Activated naive CD4-positive, alpha-beta T cell treated with anti-CD3 and anti-CD28 coated beads for 36 hours (primary cell): ENCODE data around the gene MCHR1. TPM values are rescaled to one million over a fixed set of nuclear protein-coding genes. Genes with fewer than 3 reads are reported as not detected.
A peak's percentile ranks its signal among the peaks of the same experiment; 100 is the strongest.
"Not testable (repeated sequence)": the region's sequence is repeated elsewhere in the genome, so short reads cannot be mapped to it uniquely, and the experiment has no call there.

Experiments
- CTCF ChIA-PET: fragments of 350-600 bp; sonication (Branson Sonifier 250); formaldehyde crosslinking; loops from one replicate; lab custom pipeline; 2021; ENCODE audit warnings: antibody characterized with exemption; lab: Charles Lee
- DNase-seq: peaks from one replicate; pipeline ENCODE4 v3.0.0-alpha.2; 2020
- H3K27ac Mint-ChIP-seq: one replicate; pipeline ENCODE4 v1.8.0; 2021; ENCODE audit warnings: mild to moderate bottlenecking, mixed read lengths
- H3K27me3 Mint-ChIP-seq: one replicate; pipeline ENCODE4 v1.8.0; 2021; ENCODE audit warnings: low read depth, mixed read lengths
- H3K36me3 Mint-ChIP-seq: one replicate; pipeline ENCODE4 v1.8.0; 2021; ENCODE audit warnings: low read depth, mixed read lengths
- H3K4me1 Mint-ChIP-seq: one replicate; pipeline ENCODE4 v1.8.0; 2021; ENCODE audit warnings: low read depth, mixed read lengths
- H3K4me3 Mint-ChIP-seq: one replicate; pipeline ENCODE4 v1.8.0; 2021; ENCODE audit warnings: mild to moderate bottlenecking, moderate library complexity, mixed read lengths
- H3K9me3 Mint-ChIP-seq: one replicate; pipeline ENCODE4 v1.8.0; 2021; ENCODE audit warnings: mixed read lengths
- intact Hi-C: fragments of 100-400 bp; cut with micrococcal nuclease; formaldehyde crosslinking; loops from one replicate; pipeline ENCODE4 v1.15.1; 2023
- total RNA-seq, 2 experiments: library from RNA; stranded (reverse); gene quantifications; one replicate each; pipeline ENCODE4 v1.2.3, GENCODE V29; 2021

Gene MCHR1
- total RNA-seq, 2 experiments from 2014 or later, result not detected

DNA sequence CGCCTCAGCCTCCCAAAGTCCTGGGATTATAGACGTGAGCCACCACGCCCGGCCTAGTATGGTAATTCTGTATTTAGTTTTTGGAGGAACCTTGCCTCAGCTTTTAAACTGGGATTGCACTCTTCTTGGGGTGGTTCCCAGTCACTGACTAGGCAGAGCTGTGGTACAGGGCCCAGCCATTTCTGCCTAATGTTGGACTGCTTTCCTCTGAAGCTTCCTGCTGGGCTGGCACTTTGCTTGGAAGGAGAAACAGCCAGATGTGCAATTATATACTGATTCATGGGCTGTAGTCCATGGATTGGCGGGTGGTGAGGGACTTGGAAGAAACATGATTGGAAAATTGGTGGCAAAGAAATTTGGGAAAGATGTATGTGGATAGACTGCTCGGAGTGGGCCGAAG, 17.6 kb upstream of the MCHR1 start:
- Mint-ChIP-seq H3K27me3 (no peaks in the 10 kb centered on the region), H3K4me1 (no peaks in the 10 kb centered on the region), H3K4me3 (no peak overlapping the region), H3K36me3 (no peaks in the 10 kb centered on the region), H3K9me3 (no peaks in the 10 kb centered on the region), H3K27ac (no peak overlapping the region)
- DNase-seq, result no peak
- intact Hi-C loops, result no loop called here
- CTCF ChIA-PET, result interaction anchor here (0.7 to 1.2 kb wide), 2 partner anchors 11 to 153 kb away, joined by 3 to 5 read pairs; no protein-coding TSS in a partner anchor

DNA sequence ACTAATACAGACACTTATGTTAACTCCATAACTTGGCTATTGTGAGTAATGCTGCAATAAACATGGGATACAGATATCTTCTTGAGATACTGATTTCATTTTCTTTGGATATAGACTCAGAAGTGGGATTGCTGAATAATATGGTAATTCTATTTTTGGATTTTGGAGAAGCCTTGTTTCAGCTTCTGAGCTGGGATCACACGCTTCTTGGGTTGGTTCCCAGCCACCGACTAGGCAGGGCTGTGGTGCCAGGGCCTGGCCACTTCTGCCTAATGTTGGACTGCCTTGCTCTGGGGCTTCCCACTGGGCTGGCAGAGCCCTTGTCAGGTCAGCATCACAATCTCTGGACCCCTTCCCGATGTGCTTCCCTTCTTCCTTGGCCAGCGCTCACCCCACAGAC, 14.0 kb upstream of the MCHR1 start:
- peaks cover 22% of the 10 kb centered on the region for H3K4me1 Mint-ChIP-seq
- no peak for DNase-seq
- CTCF ChIA-PET, result interaction anchor here (0.6 kb wide), 1 partner anchor 247 kb away, joined by 3 read pairs; no protein-coding TSS in a partner anchor
- no peak overlapping the region for H3K27ac Mint-ChIP-seq
- H3K36me3 Mint-ChIP-seq, result peaks cover 2% of the 10 kb centered on the region
- intact Hi-C loops, result loop anchor here (5.0 kb wide), 1 partner anchor 62 kb away; no protein-coding TSS in a partner anchor
- H3K4me3 Mint-ChIP-seq, result no peak overlapping the region
- no peaks in the 10 kb centered on the region for H3K27me3 Mint-ChIP-seq
- no peaks in the 10 kb centered on the region for H3K9me3 Mint-ChIP-seq

DNA sequence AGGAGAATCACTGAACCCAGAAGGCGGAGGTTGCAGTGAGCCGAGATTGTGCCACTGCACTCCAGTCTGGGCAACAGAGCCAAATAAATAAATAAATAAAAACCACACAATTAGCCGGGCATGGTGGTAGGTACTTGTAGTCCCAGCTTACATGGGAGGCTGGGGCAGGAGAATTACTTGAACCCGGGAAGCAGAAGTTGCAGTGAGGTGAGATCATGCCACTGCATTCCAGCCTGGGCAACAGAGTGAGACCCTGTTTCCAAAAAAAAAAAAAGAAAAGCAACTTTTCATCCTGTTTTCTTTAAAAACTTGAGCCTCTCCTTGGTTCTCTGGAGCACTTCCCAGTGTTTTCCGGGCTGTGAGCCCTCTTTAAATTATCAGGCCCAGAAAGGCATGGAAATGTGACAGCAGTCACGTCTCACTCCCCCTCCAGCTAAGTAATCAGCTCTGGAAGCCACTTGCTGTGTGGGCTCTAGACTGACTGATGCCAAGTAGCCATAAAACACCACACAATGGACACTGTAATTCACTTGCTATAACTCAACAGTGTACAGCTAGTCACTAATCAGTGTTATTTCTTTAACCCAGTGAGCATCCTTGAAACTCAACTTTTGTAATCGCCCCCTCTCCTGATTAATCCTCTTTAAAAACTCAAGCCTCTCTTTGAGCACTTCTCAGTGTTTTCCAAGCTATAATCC, 13.0 kb upstream of the MCHR1 start:
- H3K36me3 Mint-ChIP-seq, result peaks cover 2% of the 10 kb centered on the region
- no peaks in the 10 kb centered on the region for H3K9me3 Mint-ChIP-seq
- H3K4me3 Mint-ChIP-seq, result no peak overlapping the region
- peaks cover 22% of the 10 kb centered on the region for H3K4me1 Mint-ChIP-seq
- no peaks in the 10 kb centered on the region for H3K27me3 Mint-ChIP-seq
- no peak for DNase-seq
- H3K27ac Mint-ChIP-seq, result peak overlapping the region; percentile 17
- CTCF ChIA-PET, result no interaction called here
- intact Hi-C loops, result loop anchor here (5.0 kb wide), 1 partner anchor 61 kb away; no protein-coding TSS in a partner anchor

DNA sequence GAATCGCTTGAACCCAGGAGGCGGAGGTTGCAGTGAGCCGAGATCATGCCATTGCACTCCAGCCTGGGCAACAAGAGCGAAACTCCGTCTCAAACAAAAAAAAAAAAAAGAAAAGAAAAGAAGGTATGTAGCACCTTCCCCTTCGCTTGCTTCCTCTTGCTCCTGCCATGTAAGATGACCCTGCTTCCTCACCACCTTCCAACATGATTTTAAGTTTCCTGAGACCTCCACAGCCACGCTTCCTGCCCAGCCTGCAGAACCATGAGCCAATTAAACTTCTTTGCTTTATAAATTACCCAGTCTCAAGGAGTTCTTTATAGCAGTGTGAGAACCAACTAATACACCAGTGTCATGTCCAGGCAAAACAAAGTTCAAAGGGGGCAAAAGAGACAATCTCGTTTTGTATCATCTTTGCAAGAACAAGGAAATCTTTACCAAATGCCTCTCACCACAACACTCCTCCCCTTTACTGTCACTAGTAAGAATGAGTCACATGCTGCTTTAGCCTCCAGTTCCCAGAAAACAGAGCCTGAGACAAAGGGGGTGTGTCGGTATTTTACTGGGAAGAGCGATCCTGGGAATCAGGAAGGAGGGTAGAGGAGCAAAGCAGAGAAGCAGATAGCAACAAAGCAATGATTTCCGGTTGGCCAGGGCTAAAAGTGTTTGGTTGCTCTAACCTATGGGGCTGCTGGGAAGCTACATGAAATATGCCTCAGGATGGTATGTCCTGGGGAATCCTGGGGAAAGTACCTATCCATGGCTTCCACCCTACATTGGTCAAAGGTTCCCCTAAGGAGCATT, 10.5 kb upstream of the MCHR1 start:
- Mint-ChIP-seq H3K9me3 (no peaks in the 10 kb centered on the region), H3K27me3 (no peaks in the 10 kb centered on the region), H3K36me3 (peaks cover 2% of the 10 kb centered on the region), H3K4me3 (peak overlapping the region; percentile 33), H3K27ac (peak overlapping the region; percentile 88), H3K4me1 (peaks cover 22% of the 10 kb centered on the region)
- DNase-seq, result peak; percentile 50
- CTCF ChIA-PET, result interaction anchor here (0.7 kb wide), 1 partner anchor 46 kb away, joined by 3 read pairs; no protein-coding TSS in a partner anchor
- intact Hi-C loops, result loop anchor here (1.0 to 5.0 kb wide), 3 partner anchors 14 to 58 kb away; no protein-coding TSS in a partner anchor

DNA sequence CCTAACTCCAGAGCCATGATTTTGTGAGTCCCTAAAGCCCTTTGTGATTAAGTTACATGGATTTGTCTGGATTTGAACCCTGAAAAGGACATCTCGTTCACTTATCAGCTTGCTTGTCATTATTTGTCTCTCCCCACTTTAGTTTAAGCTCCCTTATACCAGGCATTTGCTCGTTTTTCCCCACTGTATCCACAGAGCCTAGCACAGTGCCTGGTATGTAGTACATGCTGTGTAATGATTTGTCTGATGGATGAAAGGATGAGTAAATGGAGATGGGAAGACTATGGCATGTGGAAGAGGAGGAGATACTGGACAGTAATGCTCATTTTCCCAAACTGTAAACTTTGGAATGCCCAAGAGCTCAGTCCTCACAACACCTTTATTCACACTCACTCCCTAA, 9.2 kb upstream of the MCHR1 start:
- no peaks in the 10 kb centered on the region for H3K9me3 Mint-ChIP-seq
- CTCF ChIA-PET, result interaction anchor here (1.3 kb wide), 1 partner anchor 12 kb away, joined by 4 read pairs; no protein-coding TSS in a partner anchor
- intact Hi-C loops, result no loop called here
- no peak overlapping the region for H3K4me3 Mint-ChIP-seq
- H3K4me1 Mint-ChIP-seq, result peaks cover 22% of the 10 kb centered on the region
- H3K27me3 Mint-ChIP-seq, result no peaks in the 10 kb centered on the region
- peak overlapping the region; percentile 88 for H3K27ac Mint-ChIP-seq
- H3K36me3 Mint-ChIP-seq, result peaks cover 2% of the 10 kb centered on the region
- DNase-seq, result no peak

DNA sequence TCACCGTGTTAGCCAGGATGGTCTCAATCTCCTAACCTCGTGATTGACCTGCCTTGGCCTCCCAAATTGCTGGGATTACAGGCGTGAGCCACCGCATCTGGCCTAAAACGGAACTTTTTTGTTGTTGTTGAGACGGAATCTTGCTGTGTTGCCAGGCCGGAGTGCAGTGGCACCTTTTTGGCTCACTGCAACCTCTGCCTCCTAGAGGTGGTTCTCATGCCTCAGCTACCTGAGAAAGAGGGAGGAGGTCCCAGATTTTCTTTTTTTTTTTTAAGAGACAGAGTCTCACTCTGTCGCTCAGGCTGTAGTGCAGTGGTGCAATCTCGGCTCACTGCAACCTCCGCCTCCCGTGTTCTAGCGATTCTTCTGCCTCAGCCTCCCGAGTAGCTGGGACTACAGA, 7.9 kb upstream of the MCHR1 start:
- Mint-ChIP-seq H3K36me3 (peaks cover 2% of the 10 kb centered on the region), H3K9me3 (no peaks in the 10 kb centered on the region), H3K27me3 (no peaks in the 10 kb centered on the region), H3K4me3 (no peak overlapping the region), H3K27ac (no peak overlapping the region), H3K4me1 (peaks cover 25% of the 10 kb centered on the region)
- no peak for DNase-seq
- CTCF ChIA-PET, result interaction anchor here (0.6 kb wide), 1 partner anchor 225 kb away, joined by 3 read pairs; no protein-coding TSS in a partner anchor
- intact Hi-C loops, result no loop called here

DNA sequence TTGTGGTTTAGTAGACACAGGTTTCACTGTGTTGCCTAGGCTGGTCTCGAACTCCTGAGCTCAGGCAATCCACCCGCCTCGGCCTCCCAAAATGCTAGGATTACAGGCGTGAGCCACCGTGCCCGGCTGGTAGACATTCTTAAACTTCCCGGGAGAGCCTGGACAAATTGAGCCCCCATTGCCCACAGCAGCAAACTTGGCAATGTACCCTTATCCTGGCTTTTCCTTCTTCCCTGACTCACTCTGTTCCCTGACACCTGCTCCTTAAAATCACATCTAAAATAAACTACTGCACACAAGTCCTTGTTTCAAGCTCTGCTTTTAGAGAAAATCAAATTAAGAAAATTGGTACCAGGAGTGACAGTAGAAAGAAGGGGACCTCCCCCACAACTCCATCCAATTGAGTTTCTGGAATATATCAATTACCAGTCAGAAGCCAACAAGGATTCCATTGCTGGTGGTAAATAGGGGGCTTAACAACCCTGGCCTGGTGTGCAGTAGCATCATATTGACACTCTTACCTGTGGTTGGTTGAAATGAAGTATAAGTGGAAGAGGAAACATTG, 7.4 kb upstream of the MCHR1 start:
- intact Hi-C loops, result no loop called here
- DNase-seq, result no peak
- Mint-ChIP-seq H3K9me3 (no peaks in the 10 kb centered on the region), H3K4me3 (no peak overlapping the region), H3K4me1 (peaks cover 25% of the 10 kb centered on the region), H3K36me3 (peaks cover 2% of the 10 kb centered on the region), H3K27me3 (no peaks in the 10 kb centered on the region), H3K27ac (no peak overlapping the region)
- CTCF ChIA-PET, result interaction anchor here (0.6 kb wide), 2 partner anchors 38 to 86 kb away, joined by 3 to 4 read pairs; no protein-coding TSS in a partner anchor

DNA sequence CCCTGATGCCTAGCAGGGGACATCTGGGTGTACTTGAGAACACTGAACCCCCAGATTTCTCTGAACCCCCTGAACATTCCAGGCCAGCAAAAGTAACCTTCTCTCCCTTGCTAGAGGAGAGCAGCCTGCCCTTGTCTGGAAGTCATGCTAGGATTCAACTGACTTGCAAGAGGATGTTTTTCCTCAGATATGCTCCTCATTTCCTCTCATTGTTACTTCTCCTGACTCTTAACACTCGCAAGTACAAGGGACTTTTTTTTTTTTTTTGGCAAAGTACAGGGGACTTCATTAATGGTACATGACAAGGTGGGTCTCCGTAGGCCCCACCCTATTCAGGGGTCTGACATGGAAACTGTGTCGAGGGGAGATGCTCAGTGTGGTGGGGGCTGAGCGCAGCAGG, 6.3 kb upstream of the MCHR1 start:
- intact Hi-C loops, result no loop called here
- no peak for DNase-seq
- Mint-ChIP-seq H3K36me3 (peaks cover 2% of the 10 kb centered on the region), H3K27me3 (no peaks in the 10 kb centered on the region), H3K9me3 (no peaks in the 10 kb centered on the region), H3K27ac (no peak overlapping the region), H3K4me1 (peaks cover 23% of the 10 kb centered on the region), H3K4me3 (no peak overlapping the region)
- CTCF ChIA-PET, result no interaction called here

DNA sequence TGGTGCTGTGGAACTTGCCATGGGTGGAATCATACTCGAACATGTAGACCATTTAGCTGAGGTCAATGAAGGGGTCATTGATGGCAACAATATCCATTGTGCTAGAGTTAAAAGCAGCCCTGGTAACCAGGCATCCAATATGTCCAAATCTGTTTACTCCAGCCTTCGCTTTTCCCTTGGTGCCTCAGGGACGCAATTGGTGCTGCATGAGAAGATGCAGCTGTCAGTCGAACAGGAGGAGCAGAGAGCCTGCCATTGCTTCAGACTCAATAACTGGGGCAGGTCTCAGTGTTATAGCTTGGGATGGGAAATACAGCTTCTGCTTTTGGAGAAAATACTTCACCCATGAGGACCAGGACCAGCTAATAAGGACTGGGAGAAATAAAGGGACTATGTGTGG, 5.0 kb upstream of the MCHR1 start:
- intact Hi-C loops, result no loop called here
- no peak overlapping the region for H3K27ac Mint-ChIP-seq
- H3K27me3 Mint-ChIP-seq, result peaks cover 7% of the 10 kb centered on the region
- no peaks in the 10 kb centered on the region for H3K9me3 Mint-ChIP-seq
- H3K4me3 Mint-ChIP-seq, result no peak overlapping the region
- H3K4me1 Mint-ChIP-seq, result peaks cover 13% of the 10 kb centered on the region
- CTCF ChIA-PET, result interaction anchor here (1.2 kb wide), 1 partner anchor 9 kb away, joined by 5 read pairs; no protein-coding TSS in a partner anchor
- no peak for DNase-seq
- H3K36me3 Mint-ChIP-seq, result no peaks in the 10 kb centered on the region

DNA sequence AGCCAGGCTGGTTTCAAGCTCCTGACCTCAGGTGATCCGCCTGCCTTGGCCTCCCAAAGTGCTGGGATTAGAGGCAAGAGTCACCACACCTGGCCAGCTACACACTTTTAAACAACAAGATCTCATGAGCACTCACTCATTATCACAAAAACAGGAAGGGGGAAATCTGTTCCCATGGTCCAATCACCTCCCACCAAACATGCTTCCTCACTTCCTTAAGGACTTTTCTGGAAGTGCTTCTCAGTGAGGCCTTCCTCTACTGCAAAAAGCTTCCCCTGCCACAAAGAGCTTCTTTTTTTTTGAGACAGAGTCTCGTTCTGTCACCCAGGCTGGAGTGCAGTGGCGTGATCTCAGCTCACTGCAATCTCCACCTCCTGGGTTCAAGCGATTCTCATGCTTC, 3.1 kb upstream of the MCHR1 start:
- CTCF ChIA-PET, result interaction anchor here (0.6 kb wide), 1 partner anchor 12 kb away, joined by 3 read pairs; no protein-coding TSS in a partner anchor
- DNase-seq, intact Hi-C loops: not testable (repeated sequence)

DNA sequence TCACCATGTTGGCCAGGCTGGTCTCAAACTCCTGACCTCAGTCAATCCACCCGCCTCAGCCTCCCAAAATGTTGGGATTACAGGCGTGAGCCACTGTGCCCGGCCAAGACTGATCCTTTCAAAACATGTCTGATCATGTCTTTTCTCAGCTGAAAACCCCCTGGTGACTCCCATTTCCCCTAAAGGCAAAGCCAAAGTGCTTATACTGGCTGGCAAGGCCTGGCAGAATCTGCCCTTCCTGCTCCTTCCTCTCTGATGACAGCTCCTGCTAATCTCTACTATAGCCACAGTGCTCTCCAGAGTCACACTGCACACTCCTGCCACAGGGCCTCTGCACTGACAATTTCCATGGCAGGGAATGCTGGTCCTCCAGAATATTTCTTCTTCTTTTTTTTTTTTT, 2.6 kb upstream of the MCHR1 start:
- Mint-ChIP-seq H3K36me3 (no peaks in the 10 kb centered on the region), H3K4me1 (peaks cover 5% of the 10 kb centered on the region), H3K9me3 (no peaks in the 10 kb centered on the region), H3K27me3 (peaks cover 16% of the 10 kb centered on the region), H3K27ac (peak overlapping the region; percentile 69), H3K4me3 (no peak overlapping the region)
- DNase-seq, result peak; percentile 14
- intact Hi-C loops, result no loop called here
- CTCF ChIA-PET, result interaction anchor here (0.6 to 0.7 kb wide), 3 partner anchors 12 to 219 kb away, joined by 3 read pairs; no protein-coding TSS in a partner anchor

More for the DNA sequence above, 3.1 kb upstream of the MCHR1 start:
- peak overlapping the region; percentile 71 for H3K27ac Mint-ChIP-seq
- not testable (repeated sequence) for H3K9me3 Mint-ChIP-seq, H3K4me3 Mint-ChIP-seq, H3K36me3 Mint-ChIP-seq, H3K4me1 Mint-ChIP-seq
- peaks cover 16% of the 10 kb centered on the region for H3K27me3 Mint-ChIP-seq
